ENCODE data around the gene TMEM131L. TPM values are rescaled to one million over a fixed set of nuclear protein-coding genes. Genes with fewer than 3 reads are reported as not detected.

The TMEM131L gene
- total and polyA plus RNA-seq, 4 donors = 4.9 to 41.3 (median 12.9) TPM

DNA sequence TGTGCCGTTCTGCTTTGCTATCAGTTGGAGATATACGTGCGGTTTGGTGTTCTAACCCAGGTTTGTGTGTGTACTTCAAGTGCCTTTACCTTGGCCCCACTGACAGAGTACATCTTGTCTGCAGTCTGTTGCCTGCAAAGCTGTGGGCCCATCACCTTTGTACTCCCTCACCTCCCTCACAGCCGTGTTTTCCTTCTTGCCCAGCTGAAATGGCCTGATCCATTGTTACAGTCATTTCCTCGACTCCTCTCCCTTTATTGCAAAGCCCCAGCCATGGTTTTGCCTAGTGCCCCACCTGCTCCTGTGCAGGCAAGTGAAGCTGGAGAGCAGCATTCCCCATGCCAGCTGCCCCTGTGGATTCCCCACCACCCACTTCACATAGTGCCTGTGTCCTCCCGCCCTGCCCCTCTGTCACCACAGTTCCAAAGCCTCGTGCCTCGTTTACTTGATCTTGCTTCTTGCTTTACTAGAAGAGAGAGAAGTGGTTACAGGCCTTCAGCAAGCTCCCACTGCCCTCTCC is 162.7 kb downstream of the TMEM131L start:
- TF ChIP-seq NR2F2 (IDR thresholded peaks at IDR 0.05) (no peak), EGR1 (IDR thresholded peaks at IDR 0.05; ENCODE audit: low read depth in 2 of 2) (no peak), GABPA (IDR thresholded peaks at IDR 0.05 in 1 of 2, conservative IDR thresholded peaks at IDR 0.05 in 1 of 2) (no peak), SP1 (IDR thresholded peaks at IDR 0.05) (no peak), YY1 (IDR thresholded peaks at IDR 0.05) (no peak), HNF4A (conservative IDR thresholded peaks at IDR 0.05) (no peak), HNF4G (IDR thresholded peaks at IDR 0.05) (no peak), RAD21 (IDR thresholded peaks at IDR 0.05) (no peak), ATF3 (IDR thresholded peaks at IDR 0.05) (no peak), TAF1 (conservative IDR thresholded peaks at IDR 0.05) (no peak), FOXA1 (IDR thresholded peaks at IDR 0.05) (no peak)
- TF ChIP-seq, protein P1, sequence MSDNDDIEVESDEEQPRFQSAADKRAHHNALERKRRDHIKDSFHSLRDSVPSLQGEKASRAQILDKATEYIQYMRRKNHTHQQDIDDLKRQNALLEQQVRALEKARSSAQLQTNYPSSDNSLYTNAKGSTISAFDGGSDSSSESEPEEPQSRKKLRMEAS (IDR thresholded peaks at IDR 0.05) = no peak
- TF ChIP-seq, protein P2, sequence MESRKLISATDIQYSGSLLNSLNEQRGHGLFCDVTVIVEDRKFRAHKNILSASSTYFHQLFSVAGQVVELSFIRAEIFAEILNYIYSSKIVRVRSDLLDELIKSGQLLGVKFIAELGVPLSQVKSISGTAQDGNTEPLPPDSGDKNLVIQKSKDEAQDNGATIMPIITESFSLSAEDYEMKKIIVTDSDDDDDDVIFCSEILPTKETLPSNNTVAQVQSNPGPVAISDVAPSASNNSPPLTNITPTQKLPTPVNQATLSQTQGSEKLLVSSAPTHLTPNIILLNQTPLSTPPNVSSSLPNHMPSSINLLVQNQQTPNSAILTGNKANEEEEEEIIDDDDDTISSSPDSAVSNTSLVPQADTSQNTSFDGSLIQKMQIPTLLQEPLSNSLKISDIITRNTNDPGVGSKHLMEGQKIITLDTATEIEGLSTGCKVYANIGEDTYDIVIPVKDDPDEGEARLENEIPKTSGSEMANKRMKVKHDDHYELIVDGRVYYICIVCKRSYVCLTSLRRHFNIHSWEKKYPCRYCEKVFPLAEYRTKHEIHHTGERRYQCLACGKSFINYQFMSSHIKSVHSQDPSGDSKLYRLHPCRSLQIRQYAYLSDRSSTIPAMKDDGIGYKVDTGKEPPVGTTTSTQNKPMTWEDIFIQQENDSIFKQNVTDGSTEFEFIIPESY (IDR thresholded peaks at IDR 0.05) = no peak
- TF ChIP-seq, protein P3, sequence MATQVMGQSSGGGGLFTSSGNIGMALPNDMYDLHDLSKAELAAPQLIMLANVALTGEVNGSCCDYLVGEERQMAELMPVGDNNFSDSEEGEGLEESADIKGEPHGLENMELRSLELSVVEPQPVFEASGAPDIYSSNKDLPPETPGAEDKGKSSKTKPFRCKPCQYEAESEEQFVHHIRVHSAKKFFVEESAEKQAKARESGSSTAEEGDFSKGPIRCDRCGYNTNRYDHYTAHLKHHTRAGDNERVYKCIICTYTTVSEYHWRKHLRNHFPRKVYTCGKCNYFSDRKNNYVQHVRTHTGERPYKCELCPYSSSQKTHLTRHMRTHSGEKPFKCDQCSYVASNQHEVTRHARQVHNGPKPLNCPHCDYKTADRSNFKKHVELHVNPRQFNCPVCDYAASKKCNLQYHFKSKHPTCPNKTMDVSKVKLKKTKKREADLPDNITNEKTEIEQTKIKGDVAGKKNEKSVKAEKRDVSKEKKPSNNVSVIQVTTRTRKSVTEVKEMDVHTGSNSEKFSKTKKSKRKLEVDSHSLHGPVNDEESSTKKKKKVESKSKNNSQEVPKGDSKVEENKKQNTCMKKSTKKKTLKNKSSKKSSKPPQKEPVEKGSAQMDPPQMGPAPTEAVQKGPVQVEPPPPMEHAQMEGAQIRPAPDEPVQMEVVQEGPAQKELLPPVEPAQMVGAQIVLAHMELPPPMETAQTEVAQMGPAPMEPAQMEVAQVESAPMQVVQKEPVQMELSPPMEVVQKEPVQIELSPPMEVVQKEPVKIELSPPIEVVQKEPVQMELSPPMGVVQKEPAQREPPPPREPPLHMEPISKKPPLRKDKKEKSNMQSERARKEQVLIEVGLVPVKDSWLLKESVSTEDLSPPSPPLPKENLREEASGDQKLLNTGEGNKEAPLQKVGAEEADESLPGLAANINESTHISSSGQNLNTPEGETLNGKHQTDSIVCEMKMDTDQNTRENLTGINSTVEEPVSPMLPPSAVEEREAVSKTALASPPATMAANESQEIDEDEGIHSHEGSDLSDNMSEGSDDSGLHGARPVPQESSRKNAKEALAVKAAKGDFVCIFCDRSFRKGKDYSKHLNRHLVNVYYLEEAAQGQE (IDR thresholded peaks at IDR 0.05) = no peak
- H3K4me1 ChIP-seq (ENCODE audit: control insufficient read depth in 4 of 4, insufficient read depth in 4 of 4, low read length in 3 of 4) = no peaks in the 10 kb centered on the region
- no peaks in the 10 kb centered on the region for H3K9me3 ChIP-seq (ENCODE audit: control insufficient read depth in 4 of 4, low read length in 3 of 4)
- no peaks in the 10 kb centered on the region for H3K27me3 ChIP-seq (ENCODE audit: control insufficient read depth in 4 of 4, insufficient read depth in 4 of 4, low read length in 3 of 4)
- peaks cover 2 to 88% (median 75%) of the 10 kb centered on the region in 4 donors for H3K36me3 ChIP-seq (ENCODE audit: control insufficient read depth in 4 of 4, insufficient read depth in 3 of 4, low read depth in 1 of 4, low read length in 3 of 4)
- no peak overlapping the region for H3K9ac ChIP-seq (ENCODE audit: low read depth in 1 of 2, low read length in 2 of 2)
- H3K27ac ChIP-seq (ENCODE audit: low read depth in 1 of 2, low read length in 2 of 2) = no peak overlapping the region
- no peak for DNase-seq (ENCODE audit: low spot score)
- WGBS = 84% methylated on average over 8 of the region's 8 CpGs
- H3K4me3 ChIP-seq (ENCODE audit: low read depth in 1 of 3, low read length in 3 of 3) = no peak overlapping the region

DNA sequence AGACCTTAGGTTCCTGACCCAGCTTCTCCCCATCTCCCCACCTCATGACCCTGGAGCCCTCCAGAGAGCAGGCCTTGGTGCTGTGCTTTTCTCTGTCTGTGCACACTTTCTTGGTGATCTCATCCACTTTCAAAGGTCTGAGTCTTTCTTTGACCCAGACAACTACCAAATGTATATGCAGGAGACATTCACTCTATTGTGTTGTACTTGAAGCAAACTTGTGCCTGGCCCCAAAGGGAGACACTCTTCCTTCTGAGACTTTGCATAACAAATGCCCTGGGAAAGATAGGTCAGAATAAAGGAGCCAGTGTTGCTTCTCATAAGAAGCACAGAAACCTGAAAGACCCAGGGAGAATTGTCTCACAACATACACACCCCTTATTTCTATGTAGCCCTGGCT is 163.6 kb downstream of the TMEM131L start:
- Histone ChIP-seq H3K9ac (ENCODE audit: low read depth in 1 of 2, low read length in 2 of 2) (no peak overlapping the region), H3K4me1 (ENCODE audit: control insufficient read depth in 4 of 4, insufficient read depth in 4 of 4, low read length in 3 of 4) (no peaks in the 10 kb centered on the region), H3K27ac (ENCODE audit: low read depth in 1 of 2, low read length in 2 of 2) (no peak overlapping the region), H3K27me3 (ENCODE audit: control insufficient read depth in 4 of 4, insufficient read depth in 4 of 4, low read length in 3 of 4) (no peaks in the 10 kb centered on the region), H3K9me3 (ENCODE audit: control insufficient read depth in 4 of 4, low read length in 3 of 4) (no peaks in the 10 kb centered on the region), H3K4me3 (ENCODE audit: low read depth in 1 of 3, low read length in 3 of 3) (no peak overlapping the region), H3K36me3 (ENCODE audit: control insufficient read depth in 4 of 4, insufficient read depth in 3 of 4, low read depth in 1 of 4, low read length in 3 of 4) (peaks cover 2 to 91% (median 80%) of the 10 kb centered on the region in 4 donors)
- DNase-seq (ENCODE audit: low spot score) = no peak
- TF ChIP-seq, protein P2 (IDR thresholded peaks at IDR 0.05) = no peak
- no peak for TF ChIP-seq ATF3 (IDR thresholded peaks at IDR 0.05)
- no peak for TF ChIP-seq HNF4G (IDR thresholded peaks at IDR 0.05)
- no peak for TF ChIP-seq CTCF (IDR thresholded peaks at IDR 0.05; ENCODE audit: low read depth, low read length, missing input control)
- no peak for TF ChIP-seq FOXA2 (IDR thresholded peaks at IDR 0.05)
- TF ChIP-seq RXRA (IDR thresholded peaks at IDR 0.05) = no peak
- no peak for TF ChIP-seq TAF1 (conservative IDR thresholded peaks at IDR 0.05)
- TF ChIP-seq GABPA (IDR thresholded peaks at IDR 0.05 in 1 of 2, conservative IDR thresholded peaks at IDR 0.05 in 1 of 2) = no peak
- TF ChIP-seq, protein P1 (IDR thresholded peaks at IDR 0.05) = no peak
- TF ChIP-seq JUND (IDR thresholded peaks at IDR 0.05) = no peak
- no peak for TF ChIP-seq RAD21 (IDR thresholded peaks at IDR 0.05)
